IPS-15b (cell line): ENCODE measurements around the gene HPS4.

Source experiments
- H3K27me3 ChIP-seq: one replicate; pipeline ENCODE4 v1.6.1; 2013; ENCODE audit warnings: low read length; ENCODE audit not compliant: control insufficient read depth, insufficient read depth
- H3K36me3 ChIP-seq: one replicate; pipeline ENCODE4 v1.6.1; 2013; ENCODE audit warnings: low read length; ENCODE audit not compliant: control insufficient read depth, insufficient read depth
- H3K4me1 ChIP-seq: one replicate; pipeline ENCODE4 v1.6.1; 2013; ENCODE audit warnings: mild to moderate bottlenecking, low read length; ENCODE audit not compliant: control insufficient read depth, insufficient read depth
- H3K4me3 ChIP-seq: one replicate; pipeline ENCODE4 v1.5.1; 2013; ENCODE audit warnings: low read depth, low read length
- H3K9ac ChIP-seq: one replicate; pipeline ENCODE4 v1.6.1; 2013; ENCODE audit warnings: low read depth, mild to moderate bottlenecking, low read length
- H3K9me3 ChIP-seq: one replicate; pipeline ENCODE4 v1.6.1; 2013; ENCODE audit warnings: mild to moderate bottlenecking, low read length; ENCODE audit not compliant: control insufficient read depth, insufficient read depth

Gene HPS4

DNA sequence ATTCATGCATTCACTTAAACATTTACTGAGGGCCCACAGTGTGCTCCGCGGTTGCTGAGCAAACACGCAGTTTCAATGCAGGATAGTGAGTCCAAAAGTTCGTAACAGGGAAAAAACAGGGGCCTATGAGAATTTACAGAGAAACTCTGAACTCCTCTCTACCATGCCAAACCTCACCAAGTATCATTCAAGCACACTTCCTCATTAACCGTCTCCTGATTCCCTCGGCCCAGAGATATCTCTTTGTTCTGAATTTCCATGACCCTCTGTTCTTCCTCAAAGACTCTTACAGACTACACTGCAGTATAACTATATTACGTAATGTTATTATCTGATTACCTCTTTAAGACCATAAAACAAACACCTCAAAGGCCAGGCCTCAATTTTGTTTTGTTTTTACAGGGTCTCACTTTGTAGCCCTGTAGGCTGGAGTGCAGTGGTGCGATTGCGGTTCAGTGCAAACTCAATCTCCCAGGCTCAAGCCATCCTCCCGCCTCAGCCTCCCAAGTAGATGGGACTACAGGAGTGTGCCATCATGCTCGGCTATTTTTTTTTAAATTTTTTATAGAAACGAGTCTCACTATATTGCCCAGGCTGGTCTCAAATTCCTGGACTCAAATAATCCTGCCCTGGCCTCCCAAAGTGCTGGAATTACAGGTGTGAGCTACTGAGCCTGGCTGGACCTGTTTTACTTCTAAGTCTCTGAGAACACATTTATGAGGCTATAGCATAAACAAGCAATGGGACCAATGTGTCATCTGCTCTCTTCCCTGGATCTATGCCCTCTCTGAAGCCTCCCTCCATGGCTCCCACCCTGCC lies 3.6 kb downstream of the HPS4 start:
- Histone ChIP-seq H3K4me3 (peak overlapping the region; percentile 5), H3K9me3 (no peaks in the 10 kb centered on the region), H3K27me3 (no peaks in the 10 kb centered on the region), H3K9ac (peak overlapping the region; percentile 28), H3K36me3 (peaks cover 16% of the 10 kb centered on the region), H3K4me1 (peaks cover 14% of the 10 kb centered on the region)

DNA sequence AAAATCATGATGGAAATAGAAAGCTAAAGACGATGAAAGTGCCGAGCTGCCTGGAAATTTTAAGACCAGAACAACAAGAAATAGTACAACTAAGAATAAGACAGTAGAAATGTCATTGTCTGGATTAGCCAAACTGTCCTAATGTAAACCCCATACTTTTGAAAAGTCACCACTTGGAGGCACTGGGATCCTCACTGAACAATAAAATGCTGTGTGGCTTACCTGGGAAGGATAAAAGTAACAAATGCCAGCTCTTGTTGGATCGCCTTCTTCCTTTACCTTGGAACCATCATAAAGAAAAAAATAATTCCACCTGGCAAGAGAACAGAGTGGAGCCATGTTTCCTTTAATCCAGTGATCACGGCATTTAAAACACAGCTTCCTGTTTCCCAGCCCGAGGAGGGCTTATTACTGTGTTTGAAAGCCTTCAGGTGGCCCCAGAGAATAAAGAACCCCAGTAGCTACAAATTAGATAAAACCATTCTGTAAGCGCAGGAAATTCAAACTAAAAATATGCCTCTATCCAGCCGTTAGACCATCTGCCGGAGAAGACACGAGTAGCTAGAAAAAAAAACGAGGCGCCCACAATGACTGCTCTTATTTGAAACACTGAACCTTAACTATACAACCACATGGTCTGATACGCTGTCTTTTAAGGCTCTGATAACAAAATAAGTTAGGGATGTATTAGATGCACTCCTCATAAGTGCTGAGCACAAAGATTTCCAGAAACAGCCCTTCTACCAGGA lies 4.4 kb downstream of the HPS4 start:
- peaks cover 16% of the 10 kb centered on the region for H3K36me3 ChIP-seq
- H3K27me3 ChIP-seq, result no peaks in the 10 kb centered on the region
- peak overlapping the region; percentile 5 for H3K4me3 ChIP-seq
- peak overlapping the region; percentile 28 for H3K9ac ChIP-seq
- H3K9me3 ChIP-seq, result no peaks in the 10 kb centered on the region
- peaks cover 13% of the 10 kb centered on the region for H3K4me1 ChIP-seq

DNA sequence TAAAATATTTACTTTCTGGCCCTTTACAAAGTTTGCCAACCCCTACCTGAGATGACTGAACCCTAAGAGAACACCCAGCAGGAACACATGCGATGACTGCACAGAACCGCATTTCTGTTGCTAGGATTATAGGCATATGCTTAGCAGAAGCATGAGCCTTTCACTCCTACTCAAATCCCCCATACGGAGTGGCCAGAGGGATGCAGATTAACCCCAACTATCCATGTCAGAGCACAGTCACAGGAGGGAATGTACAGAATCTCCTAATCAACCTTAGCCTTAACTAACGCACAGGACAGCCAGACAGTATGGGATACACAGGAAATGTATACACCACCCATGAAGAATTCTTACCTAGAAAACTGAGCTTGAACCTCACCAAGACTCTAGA lies 6.2 kb downstream of the HPS4 start:
- Histone ChIP-seq H3K36me3 (peaks cover 23% of the 10 kb centered on the region), H3K4me3 (no peak overlapping the region), H3K27me3 (no peaks in the 10 kb centered on the region), H3K4me1 (peaks cover 7% of the 10 kb centered on the region), H3K9ac (no peak overlapping the region), H3K9me3 (no peaks in the 10 kb centered on the region)

DNA sequence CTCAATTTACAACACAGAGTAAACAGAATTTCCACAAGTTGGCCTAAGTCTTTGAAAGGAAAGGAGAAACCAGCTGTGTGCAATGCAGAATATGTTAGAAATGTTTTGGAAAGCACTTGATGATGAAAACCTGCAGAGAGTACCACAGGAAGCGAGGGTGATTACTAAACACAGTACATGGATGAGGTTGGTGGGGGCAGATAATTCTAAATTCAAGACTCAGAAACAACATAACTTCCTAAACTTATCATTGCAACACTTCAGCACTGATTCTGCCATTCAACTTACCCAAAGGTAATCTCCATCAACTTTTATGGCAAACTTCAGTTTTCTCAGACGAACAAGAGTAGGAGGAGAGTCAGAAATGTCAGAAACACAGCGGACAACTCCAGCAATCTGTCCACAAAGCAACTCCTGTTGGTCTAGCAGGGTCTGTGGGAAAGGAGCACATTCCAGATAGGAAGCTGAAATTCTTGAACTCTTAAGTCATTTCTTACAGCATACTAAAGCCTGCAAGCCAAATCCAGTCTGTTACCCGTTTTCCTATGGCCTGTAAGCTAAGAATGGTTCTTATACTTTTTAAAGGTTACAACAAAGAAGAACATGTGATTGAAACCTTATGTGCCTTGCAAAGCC lies 6.8 kb downstream of the HPS4 start:
- Histone ChIP-seq H3K36me3 (peaks cover 23% of the 10 kb centered on the region), H3K9ac (no peak overlapping the region), H3K4me1 (peaks cover 6% of the 10 kb centered on the region), H3K27me3 (no peaks in the 10 kb centered on the region), H3K4me3 (no peak overlapping the region), H3K9me3 (no peaks in the 10 kb centered on the region)

DNA sequence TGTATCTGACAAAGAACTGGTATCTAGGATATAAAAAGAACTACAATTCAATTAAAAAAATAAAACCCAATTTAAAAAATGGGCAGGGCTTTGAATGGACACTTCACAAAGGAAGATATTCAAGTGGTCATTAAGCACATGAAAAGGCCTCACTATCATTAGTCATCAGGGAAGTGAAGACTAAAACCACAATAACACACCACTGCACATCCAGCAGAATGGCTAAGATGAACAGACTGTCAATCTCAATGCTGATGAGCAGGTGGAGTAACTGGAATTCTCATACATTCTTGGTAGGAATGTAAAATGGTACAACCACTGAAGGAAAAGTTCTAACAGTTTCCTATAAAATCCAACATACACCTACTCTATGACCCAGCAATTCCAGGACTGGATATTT lies 8.9 kb downstream of the HPS4 start:
- H3K27me3 ChIP-seq, result no peaks in the 10 kb centered on the region
- no peaks in the 10 kb centered on the region for H3K4me1 ChIP-seq
- H3K9me3 ChIP-seq, result no peaks in the 10 kb centered on the region
- no peak overlapping the region for H3K4me3 ChIP-seq
- H3K36me3 ChIP-seq, result peaks cover 29% of the 10 kb centered on the region
- no peak overlapping the region for H3K9ac ChIP-seq

DNA sequence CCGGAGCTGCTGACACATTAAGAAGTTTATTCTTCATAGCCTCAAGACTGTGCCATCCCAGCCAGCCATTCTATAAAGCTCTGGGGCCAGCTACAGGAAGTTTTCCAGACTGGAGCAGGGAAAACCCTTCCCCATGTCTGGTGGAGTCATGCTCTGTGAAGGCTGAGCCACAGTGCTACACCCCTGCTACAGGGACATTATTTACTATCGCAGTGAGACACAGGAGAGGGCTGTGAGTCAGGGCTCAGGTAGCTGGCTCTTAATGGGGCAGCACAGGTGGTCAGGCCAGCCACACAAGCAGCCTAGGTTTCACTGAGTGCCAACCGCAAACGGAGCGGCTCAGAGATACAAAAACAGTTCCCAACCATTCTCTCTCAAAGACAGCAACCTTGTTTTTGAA lies 12.1 kb downstream of the HPS4 start:
- Histone ChIP-seq H3K9me3 (no peaks in the 10 kb centered on the region), H3K4me3 (no peak overlapping the region), H3K9ac (no peak overlapping the region), H3K4me1 (no peaks in the 10 kb centered on the region), H3K27me3 (no peaks in the 10 kb centered on the region), H3K36me3 (peaks cover 28% of the 10 kb centered on the region)

DNA sequence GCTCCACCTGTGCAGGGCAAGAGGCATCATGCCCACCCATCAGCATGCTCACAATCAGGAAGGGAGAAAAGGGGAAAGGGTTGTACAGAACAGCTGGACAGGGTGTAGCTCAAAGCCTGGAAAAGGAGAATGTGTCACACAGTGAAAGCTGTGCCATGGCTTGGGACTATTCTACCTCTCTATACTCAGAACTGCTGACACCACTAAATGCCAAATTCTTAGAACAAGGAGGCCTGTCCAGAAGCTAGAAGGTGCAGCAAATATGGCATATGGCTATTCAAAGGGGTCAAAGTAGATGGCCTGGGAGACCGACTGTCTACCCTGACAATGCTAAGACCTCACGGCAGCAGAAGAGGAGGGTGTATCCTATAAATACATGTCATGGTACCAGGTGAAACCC lies 12.8 kb downstream of the HPS4 start:
- no peak overlapping the region for H3K4me3 ChIP-seq
- no peaks in the 10 kb centered on the region for H3K27me3 ChIP-seq
- H3K4me1 ChIP-seq, result no peaks in the 10 kb centered on the region
- H3K9me3 ChIP-seq, result no peaks in the 10 kb centered on the region
- peaks cover 35% of the 10 kb centered on the region for H3K36me3 ChIP-seq
- no peak overlapping the region for H3K9ac ChIP-seq

DNA sequence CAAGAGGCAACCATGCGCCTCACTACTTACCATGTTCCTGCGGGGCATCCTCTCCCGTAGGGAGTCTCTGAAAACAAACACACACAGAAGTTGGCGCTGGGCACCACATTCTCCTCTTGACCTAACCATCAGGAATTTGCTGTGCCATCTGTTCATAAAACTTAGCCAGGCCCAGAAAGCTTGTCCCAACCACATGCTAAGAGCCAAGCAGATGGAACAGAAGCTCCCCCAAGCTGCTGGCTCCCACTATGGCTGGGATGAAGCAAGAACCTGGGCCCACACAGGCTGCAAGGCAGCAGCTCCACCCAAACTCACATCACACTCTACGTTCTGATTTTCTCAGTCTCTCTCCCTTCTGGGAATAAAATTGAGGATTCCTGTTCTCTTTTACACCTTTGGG lies 17.4 kb downstream of the HPS4 start:
- no peak overlapping the region for H3K4me3 ChIP-seq
- peaks cover 3% of the 10 kb centered on the region for H3K4me1 ChIP-seq
- no peaks in the 10 kb centered on the region for H3K9me3 ChIP-seq
- peaks cover 53% of the 10 kb centered on the region for H3K36me3 ChIP-seq
- H3K9ac ChIP-seq, result no peak overlapping the region
- no peaks in the 10 kb centered on the region for H3K27me3 ChIP-seq

DNA sequence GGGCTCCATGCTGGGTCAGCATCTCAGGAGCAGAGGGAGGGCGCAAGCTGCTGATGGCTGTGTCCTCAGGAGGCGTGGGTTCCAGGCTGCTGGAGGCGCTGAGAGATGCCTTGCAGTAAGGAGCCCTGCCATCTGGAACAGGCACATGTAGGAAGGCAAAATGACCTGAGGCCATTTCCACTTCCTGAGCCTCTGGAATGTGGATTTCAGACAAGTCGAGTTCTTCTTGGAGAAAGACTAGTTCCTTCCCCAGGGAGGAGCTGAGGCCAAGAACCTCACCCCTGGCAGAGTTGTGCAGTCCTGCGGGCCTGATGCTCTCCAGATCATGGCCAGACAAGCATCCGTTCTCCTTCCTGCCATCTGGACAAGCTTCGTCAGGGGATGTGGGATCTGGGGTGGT lies 19.3 kb downstream of the HPS4 start:
- H3K9ac ChIP-seq, result no peak overlapping the region
- no peaks in the 10 kb centered on the region for H3K9me3 ChIP-seq
- peaks cover 44% of the 10 kb centered on the region for H3K36me3 ChIP-seq
- no peaks in the 10 kb centered on the region for H3K27me3 ChIP-seq
- H3K4me3 ChIP-seq, result no peak overlapping the region
- H3K4me1 ChIP-seq, result peaks cover 3% of the 10 kb centered on the region

DNA sequence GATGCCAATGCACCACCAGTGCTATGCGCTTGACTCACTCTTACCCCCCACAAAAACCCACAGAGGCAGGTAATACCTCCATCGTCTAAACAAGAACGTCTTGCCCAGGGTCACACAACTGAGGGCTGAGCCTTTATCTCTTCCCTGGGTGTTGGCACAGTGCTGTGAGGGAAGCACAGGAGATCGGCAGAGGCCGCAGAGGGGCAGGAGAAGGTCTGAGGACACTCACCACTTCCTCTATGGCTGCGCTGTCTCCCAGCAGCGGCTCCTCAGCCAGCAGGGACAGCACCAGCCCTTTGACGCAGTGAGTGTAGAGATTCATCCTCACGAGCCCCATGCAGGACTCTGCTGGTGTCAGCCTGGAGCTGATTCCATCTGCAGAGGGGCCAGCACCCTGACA lies 19.9 kb downstream of the HPS4 start:
- peaks cover 44% of the 10 kb centered on the region for H3K36me3 ChIP-seq
- peaks cover 3% of the 10 kb centered on the region for H3K4me1 ChIP-seq
- no peaks in the 10 kb centered on the region for H3K27me3 ChIP-seq
- no peaks in the 10 kb centered on the region for H3K9me3 ChIP-seq
- no peak overlapping the region for H3K4me3 ChIP-seq
- no peak overlapping the region for H3K9ac ChIP-seq

DNA sequence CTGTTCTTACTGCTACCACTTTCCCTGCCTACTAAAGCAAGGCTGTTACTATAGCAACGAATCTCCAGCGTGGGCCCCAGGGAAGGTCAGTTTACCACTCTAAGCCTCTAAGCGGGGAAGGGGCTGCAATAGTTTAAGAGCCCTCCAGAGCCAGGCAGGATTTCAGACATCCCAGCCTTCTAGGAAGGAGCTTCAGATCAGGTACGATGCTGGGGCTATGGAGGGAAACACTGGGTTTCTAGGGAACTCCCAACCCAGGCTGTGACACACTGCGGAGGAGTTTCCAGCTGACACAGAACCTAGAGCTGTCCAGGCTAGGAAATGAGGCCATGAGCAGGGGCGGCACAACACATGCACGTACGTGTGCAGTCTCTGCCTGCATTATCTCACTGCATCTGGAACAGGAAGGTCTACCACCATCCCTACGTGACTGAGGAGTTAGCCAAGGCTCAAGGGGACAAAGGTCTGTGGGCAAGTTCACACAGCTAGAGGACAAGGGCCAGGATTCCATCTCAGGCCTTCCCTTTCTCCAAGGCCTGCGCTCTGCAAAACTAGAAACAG lies 20.4 kb downstream of the HPS4 start:
- H3K9me3 ChIP-seq, result no peaks in the 10 kb centered on the region
- no peaks in the 10 kb centered on the region for H3K27me3 ChIP-seq
- peaks cover 45% of the 10 kb centered on the region for H3K36me3 ChIP-seq
- H3K9ac ChIP-seq, result no peak overlapping the region
- no peak overlapping the region for H3K4me3 ChIP-seq
- peaks cover 3% of the 10 kb centered on the region for H3K4me1 ChIP-seq
